Esophagus squamous epithelium (tissue), 5 donors: Measurements from ENCODE around the gene FRRS1L. TPM values are rescaled to one million over a fixed set of nuclear protein-coding genes. Genes with fewer than 3 reads are reported as not detected.

Source experiments
- DNase-seq: peaks from one replicate; lab custom pipeline; 2025; lab: John Stamatoyannopoulos, UW
- H3K27ac ChIP-seq, 4 donors: fragments of 200-600 bp; sonication (generic); one replicate each; pipeline ENCODE4 v1.5.1; 2016 to 2019; ENCODE audit warnings: mild to moderate bottlenecking in 1 of 4
- H3K27me3 ChIP-seq, 4 donors: fragments of 200-600 bp; sonication (generic); 1 replicate in 3 of 4; 2 replicates in 1 of 4; pipeline versions ENCODE4 v1.5.1 to v1.6.0; 2017 to 2021; ENCODE audit warnings: antibody characterized with exemption in 1 of 4
- H3K36me3 ChIP-seq, 3 donors: fragments of 200-600 bp; sonication (generic); one replicate each; pipeline ENCODE4 v1.5.1; 2016 to 2019
- H3K4me1 ChIP-seq, 3 donors: fragments of 200-600 bp; sonication (generic); one replicate each; pipeline ENCODE4 v1.5.1; 2017 to 2019
- H3K4me3 ChIP-seq, 4 donors: fragments of 200-600 bp; sonication (generic); 1 replicate in 3 of 4; 2 replicates in 1 of 4; pipeline ENCODE4 v1.5.1; 2016 to 2019; ENCODE audit warnings: mild to moderate bottlenecking in 2 of 4, moderate library complexity in 1 of 4
- H3K9me3 ChIP-seq, 3 donors: fragments of 200-600 bp; sonication (generic); one replicate each; pipeline ENCODE4 v1.5.1; 2016 to 2019
- CTCF ChIP-seq, 6 experiments: fragments of 450-650 bp in 4 of 6; fragments of 200-600 bp in 2 of 6; sonication (generic) in 2 of 6; IDR thresholded peaks; one replicate each; pipeline ENCODE4 v1.5.1; 2016 to 2019; ENCODE audit warnings: antibody characterized with exemption in 6 of 6, mild to moderate bottlenecking in 4 of 6, moderate library complexity in 4 of 6
- POLR2A ChIP-seq, 4 donors: fragments of 450-650 bp; IDR thresholded peaks; one replicate each; pipeline ENCODE4 v1.6.1; 2017; ENCODE audit warnings: antibody characterized with exemption in 4 of 4, mild to moderate bottlenecking in 4 of 4, moderate library complexity in 3 of 4
- WGBS, 2 donors: methylation state at CpG; one replicate each; pipeline ENCODE4 v1.1.5; 2018; 5-methylcytosine and 5-hydroxymethylcytosine counted together
- intact Hi-C: fragments of 100-400 bp; cut with DNase I; formaldehyde crosslinking; loops from one replicate; pipeline ENCODE4 v1.15.0; 2022
- total RNA-seq, 4 donors: library from RNA; depleted of rRNA; stranded (reverse); fragments of >200 nt; gene quantifications; one replicate each; pipeline ENCODE4 v1.1.0, GENCODE V29; 2016
- donor health status: DM: yes; HTN: yes; CAD: no.

The FRRS1L gene
- total RNA-seq, 4 donors from 2014 or later, result 0.04 to 1.5 (median 0.12) TPM; not detected in 1

- H3K4me3 ChIP-seq, result peak overlapping the region; percentile 86 to 99 (median 98)
- no peaks in the 10 kb centered on the region for H3K36me3 ChIP-seq
- no peaks in the 10 kb centered on the region for H3K9me3 ChIP-seq
- H3K27me3 ChIP-seq, result no peaks in the 10 kb centered on the region
- no peak overlapping the region for H3K27ac ChIP-seq
- peaks cover 28 to 52% (median 32%) of the 10 kb centered on the region in 3 donors for H3K4me1 ChIP-seq
- DNase-seq, result no peak
- 26 to 31% methylated on average over 13 of the region's 13 CpGs for WGBS, 2 donors
- TF ChIP-seq CTCF (IDR thresholded peaks at IDR 0.05) (no peak), POLR2A (IDR thresholded peaks at IDR 0.05) (no peak)
- intact Hi-C loops, result no loop called here
These were observed 46.8 kb downstream of the FRRS1L start for GRCh38 chr9:109120204-109120789.

- Histone ChIP-seq H3K9me3 (no peaks in the 10 kb centered on the region), H3K4me3 (peak within 1 kb of the TSS; percentile 86 to 99 (median 98)), H3K36me3 (no peaks in the 10 kb centered on the region), H3K4me1 (peaks cover 28 to 58% (median 37%) of the 10 kb centered on the region in 3 donors), H3K27ac (peak within 1 kb of the TSS; percentile 78 to 98 (median 94)), H3K27me3 (no peaks in the 10 kb centered on the region)
- peak in 3 of 6 experiments; percentile 10 to 19 (median 17) for TF ChIP-seq CTCF (IDR thresholded peaks at IDR 0.05)
- peak in 3 of 4 donors; percentile 75 to 94 (median 89) for TF ChIP-seq POLR2A (IDR thresholded peaks at IDR 0.05)
- WGBS, 2 donors, result 0% methylated on average over 4 to 11 of the region's 88 CpGs
- intact Hi-C loops, result no loop called here
- DNase-seq, result peak; percentile 78
These were observed 47.4 kb downstream of the FRRS1L start, which contains the start of gene TMEM245 for GRCh38 chr9:109119439-109120203. TMEM245 (minus strand) TSS chr9:109119947; CDS start chr9:109119913, 34 bp downstream.

- Histone ChIP-seq H3K9me3 (no peaks in the 10 kb centered on the region), H3K36me3 (no peaks in the 10 kb centered on the region), H3K4me3 (peak overlapping the region; percentile 86 to 99 (median 98)), H3K4me1 (peaks cover 30 to 65% (median 44%) of the 10 kb centered on the region in 3 donors), H3K27me3 (no peaks in the 10 kb centered on the region), H3K27ac (peak overlapping the region; percentile 78 to 98 (median 94))
- WGBS, 2 donors, result 0% methylated on average over 2 of the region's 29 CpGs; no CpG with 5 or more reads in 1 of the 2 donors
- TF ChIP-seq POLR2A (IDR thresholded peaks at IDR 0.05), result no peak
- TF ChIP-seq CTCF (IDR thresholded peaks at IDR 0.05), result no peak
- intact Hi-C loops, result no loop called here
- DNase-seq, result no peak
These were observed 48.1 kb downstream of the FRRS1L start for GRCh38 chr9:109118808-109119438.

GRCh38 chr9:109117856-109118807 lies 48.9 kb downstream of the FRRS1L start:
- no peak for TF ChIP-seq CTCF (IDR thresholded peaks at IDR 0.05)
- no peak for TF ChIP-seq POLR2A (IDR thresholded peaks at IDR 0.05)
- Histone ChIP-seq H3K4me1 (peaks cover 32 to 69% (median 45%) of the 10 kb centered on the region in 3 donors), H3K27me3 (no peaks in the 10 kb centered on the region), H3K4me3 (peak overlapping the region; percentile 86 to 99 (median 98)), H3K9me3 (no peaks in the 10 kb centered on the region), H3K36me3 (no peaks in the 10 kb centered on the region), H3K27ac (peak overlapping the region; percentile 78 to 98 (median 94))
- DNase-seq, result no peak
- whole genome bisulfite sequencing, 2 donors, result 15 to 23% methylated on average over 10 to 13 of the region's 14 CpGs
- intact Hi-C loops, result no loop called here
